KOPT-K1 (cell line): ENCODE data around the gene CLCN3.
A peak's percentile ranks its signal among the peaks of the same experiment; 100 is the strongest.

ENCODE experiments used
- H3K27ac ChIP-seq: fragments of 200-600 bp; sonication (generic); 2 replicates; pipeline ENCODE4 v1.5.1; 2016; ENCODE audit warnings: antibody characterized with exemption, mild to moderate bottlenecking, low read depth, low read length; ENCODE audit not compliant: poor library complexity, severe bottlenecking
- H3K36me3 ChIP-seq: fragments of 200-600 bp; sonication (generic); 2 replicates; pipeline ENCODE4 v1.5.1; 2017; ENCODE audit warnings: antibody characterized with exemption, mild to moderate bottlenecking, low read length, moderate library complexity; ENCODE audit not compliant: insufficient read depth
- H3K9me3 ChIP-seq: fragments of 200-600 bp; sonication (generic); 2 replicates; pipeline ENCODE4 v1.5.1; 2017; ENCODE audit warnings: antibody characterized with exemption, low read length, mild to moderate bottlenecking; ENCODE audit not compliant: insufficient read depth, poor library complexity, severe bottlenecking

CLCN3 gene

DNA sequence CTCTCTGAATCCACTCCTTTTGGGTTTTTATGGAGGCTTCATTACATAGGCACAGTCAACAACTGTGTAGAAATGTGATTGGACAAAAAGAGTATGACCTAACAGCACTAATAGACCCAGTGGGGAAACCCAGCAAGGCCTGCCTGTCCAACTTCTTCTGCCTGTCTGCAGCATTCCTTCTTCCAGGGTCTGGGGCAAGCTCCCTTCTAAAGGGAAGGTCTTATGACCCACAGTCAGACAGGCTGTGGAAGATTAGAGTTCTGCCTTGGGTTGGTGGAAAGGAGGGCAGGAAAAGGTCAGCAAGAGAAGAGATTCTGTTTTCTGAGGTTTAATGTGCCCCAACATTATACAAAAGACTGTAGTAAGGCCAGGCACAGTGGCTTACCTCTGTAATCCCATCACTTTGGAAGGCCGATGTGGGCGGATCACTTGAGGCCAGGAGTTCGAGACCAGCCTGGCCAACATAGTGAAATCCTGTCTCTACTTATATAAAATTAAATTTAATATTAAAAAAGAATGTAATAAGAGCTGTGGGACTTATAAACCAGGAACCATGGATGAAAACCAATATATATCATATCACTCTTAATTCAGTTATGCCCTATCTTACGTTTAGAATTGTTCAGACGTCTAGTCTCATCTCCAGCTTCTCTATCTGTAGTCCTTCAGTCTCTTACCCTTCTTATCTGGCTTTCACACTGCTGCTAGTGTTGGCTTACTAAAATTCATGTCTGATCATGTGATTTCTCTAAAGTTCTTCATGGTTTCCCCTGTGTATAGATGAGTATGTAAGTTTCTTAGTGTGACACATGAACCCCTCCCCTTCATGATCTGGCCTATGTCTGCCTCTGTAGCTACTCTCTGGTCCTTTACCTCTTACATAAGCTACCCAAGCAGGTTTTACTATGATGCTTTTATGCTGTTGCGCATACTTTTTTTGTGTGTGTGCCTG is 6.2 kb downstream of the CLCN3 start:
- Histone ChIP-seq H3K36me3 (no peaks in the 10 kb centered on the region), H3K27ac (peak overlapping the region; percentile 13), H3K9me3 (no peaks in the 10 kb centered on the region)

DNA sequence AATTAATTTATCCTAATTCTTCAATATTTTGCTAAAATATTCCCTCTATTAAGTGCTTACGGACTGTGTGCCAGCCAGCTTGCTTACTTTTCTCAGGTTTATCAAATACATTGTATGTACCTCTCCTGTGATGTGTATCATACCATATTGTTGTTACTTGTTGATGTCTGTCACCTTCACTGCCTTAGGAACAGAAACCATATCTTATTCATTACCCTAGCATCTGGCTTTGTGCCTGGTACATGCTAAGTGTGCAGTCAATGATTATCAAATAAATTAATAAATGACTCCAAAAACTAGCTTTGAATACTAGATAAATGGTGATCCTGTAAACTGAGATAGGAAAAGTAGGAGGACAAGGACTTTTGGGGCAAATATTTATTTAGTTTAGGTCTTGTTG is 6.9 kb downstream of the CLCN3 start:
- peak overlapping the region; percentile 12 for H3K27ac ChIP-seq
- no peaks in the 10 kb centered on the region for H3K36me3 ChIP-seq
- no peaks in the 10 kb centered on the region for H3K9me3 ChIP-seq

DNA sequence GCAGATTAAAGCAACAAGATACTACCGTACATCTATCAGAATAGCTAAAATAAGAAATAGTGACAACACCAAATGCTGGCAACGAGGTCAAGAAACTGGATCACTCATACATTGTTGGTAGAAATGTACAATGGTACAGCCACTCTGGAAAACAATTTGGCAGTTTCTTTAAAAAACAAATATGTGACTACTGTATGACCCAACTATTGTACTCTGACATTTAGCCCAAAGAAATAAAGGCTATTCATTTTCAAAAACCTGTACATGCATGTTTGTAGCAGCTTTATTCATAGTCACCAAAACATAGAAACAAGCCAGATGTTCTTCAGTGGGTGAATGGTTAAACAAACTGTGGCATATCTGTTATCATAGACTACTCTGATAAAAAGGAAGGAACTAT is 8.2 kb downstream of the CLCN3 start:
- H3K9me3 ChIP-seq = no peaks in the 10 kb centered on the region
- peak overlapping the region; percentile 87 for H3K27ac ChIP-seq
- no peaks in the 10 kb centered on the region for H3K36me3 ChIP-seq

DNA sequence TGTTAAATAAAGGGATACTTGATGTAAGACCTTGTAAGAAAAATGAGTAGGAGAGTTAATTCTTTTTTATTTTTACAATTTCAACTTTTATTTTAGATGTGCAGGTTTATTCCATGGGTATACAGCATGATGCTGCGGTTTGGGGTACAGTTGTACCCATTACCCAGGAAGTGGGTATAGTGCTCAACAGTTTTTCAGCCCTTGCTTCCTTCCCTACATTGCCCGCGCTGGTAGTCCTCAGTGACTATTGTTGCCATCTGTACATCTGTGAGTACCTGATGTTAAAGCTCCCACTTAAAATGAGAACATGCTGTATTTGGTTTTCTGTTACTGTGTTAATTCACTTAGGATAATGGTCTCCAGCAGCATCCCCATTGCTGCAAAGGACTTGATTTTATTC is 9.7 kb downstream of the CLCN3 start:
- Histone ChIP-seq H3K36me3 (no peaks in the 10 kb centered on the region), H3K9me3 (no peaks in the 10 kb centered on the region), H3K27ac (peak overlapping the region; percentile 87)

DNA sequence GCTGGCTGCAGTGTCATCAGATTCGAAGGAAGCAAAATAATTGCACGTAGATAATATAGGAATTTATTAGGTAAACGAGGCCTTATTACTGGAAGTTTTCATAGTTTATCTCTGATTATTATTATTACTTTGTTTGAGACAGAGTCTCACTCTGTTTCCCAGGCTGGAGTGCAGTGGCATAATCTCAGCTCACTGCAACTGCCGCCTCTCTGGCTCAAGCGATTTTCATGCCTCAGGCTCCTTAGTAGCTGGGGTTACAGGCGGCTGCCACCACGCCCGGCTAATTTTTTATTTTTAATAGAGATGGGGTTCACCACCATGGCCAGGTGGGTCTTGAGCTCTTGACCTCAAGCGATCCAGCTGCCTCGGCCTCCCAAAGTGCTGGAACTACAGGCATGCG is 12.5 kb downstream of the CLCN3 start:
- peaks cover 8% of the 10 kb centered on the region for H3K36me3 ChIP-seq
- H3K27ac ChIP-seq = no peak overlapping the region
- H3K9me3 ChIP-seq = no peaks in the 10 kb centered on the region

DNA sequence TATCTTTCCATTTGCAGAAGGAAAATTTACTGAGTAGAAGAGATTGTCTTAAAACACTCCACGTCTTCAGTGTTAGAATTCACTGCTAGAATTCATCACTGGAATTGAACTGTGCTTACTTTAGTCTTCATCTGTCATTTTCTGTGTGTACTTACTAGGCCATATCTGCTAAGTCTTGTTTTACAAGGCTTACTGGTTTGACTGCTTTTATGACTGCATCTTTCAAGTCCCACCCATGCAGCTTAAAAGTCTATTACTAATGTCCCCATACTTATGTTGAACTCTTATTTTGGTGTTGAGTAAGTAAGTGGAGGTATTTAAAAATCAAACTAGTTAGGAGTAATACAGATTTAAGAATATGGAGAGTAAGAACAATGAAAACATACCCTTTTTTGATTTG is 14.6 kb downstream of the CLCN3 start:
- Histone ChIP-seq H3K36me3 (peaks cover 26% of the 10 kb centered on the region), H3K9me3 (no peaks in the 10 kb centered on the region), H3K27ac (peak overlapping the region; percentile 1)

DNA sequence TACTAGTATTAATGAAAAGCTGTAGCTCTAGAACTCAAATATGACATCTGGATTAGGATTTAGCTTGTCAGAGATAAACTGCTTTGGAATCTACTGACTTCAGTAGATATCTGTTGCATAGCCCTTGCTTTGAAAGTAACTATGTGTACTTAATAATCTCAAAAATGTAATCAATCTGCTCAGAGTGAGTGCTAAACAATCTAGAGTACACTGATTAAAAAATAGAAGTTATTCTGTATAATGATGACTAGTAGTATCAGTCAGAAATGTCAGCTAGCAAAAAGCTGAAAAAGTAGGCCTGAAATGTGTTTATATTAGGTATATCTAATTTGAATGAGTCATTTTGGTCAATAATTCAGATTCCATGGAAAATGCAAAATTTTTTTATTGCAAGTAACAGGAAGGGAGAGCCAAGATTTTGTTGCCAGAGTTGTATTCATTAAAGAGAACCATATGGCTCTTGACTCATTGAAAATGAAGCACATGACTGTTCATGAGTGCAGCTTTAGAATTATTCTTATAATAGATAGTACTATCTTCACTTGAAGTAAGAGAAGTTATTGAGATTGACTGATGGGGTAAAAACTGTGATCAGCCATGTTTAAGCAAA is 20.0 kb downstream of the CLCN3 start:
- Histone ChIP-seq H3K9me3 (no peaks in the 10 kb centered on the region), H3K27ac (no peak overlapping the region), H3K36me3 (peaks cover 58% of the 10 kb centered on the region)

DNA sequence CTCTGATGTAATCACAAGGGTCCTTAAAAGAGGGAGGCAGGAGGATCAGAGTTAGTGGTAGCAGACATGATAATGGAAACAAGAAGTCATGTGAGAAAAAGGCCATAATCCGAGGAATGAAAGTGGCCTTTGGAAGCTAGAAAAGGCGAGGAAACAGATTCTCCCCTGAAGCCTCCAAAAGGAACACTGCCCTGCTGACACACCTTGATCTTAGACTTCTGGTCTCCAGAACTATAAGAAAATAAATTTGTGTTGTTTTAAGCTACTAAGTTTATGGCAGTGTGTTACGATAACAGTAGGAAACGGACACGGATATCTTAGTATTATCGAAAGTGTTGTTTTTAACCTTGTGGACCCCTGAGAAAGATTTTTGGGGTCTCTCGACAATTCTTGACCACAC is 24.4 kb downstream of the CLCN3 start:
- Histone ChIP-seq H3K36me3 (peaks cover 40% of the 10 kb centered on the region), H3K9me3 (no peaks in the 10 kb centered on the region), H3K27ac (no peak overlapping the region)

DNA sequence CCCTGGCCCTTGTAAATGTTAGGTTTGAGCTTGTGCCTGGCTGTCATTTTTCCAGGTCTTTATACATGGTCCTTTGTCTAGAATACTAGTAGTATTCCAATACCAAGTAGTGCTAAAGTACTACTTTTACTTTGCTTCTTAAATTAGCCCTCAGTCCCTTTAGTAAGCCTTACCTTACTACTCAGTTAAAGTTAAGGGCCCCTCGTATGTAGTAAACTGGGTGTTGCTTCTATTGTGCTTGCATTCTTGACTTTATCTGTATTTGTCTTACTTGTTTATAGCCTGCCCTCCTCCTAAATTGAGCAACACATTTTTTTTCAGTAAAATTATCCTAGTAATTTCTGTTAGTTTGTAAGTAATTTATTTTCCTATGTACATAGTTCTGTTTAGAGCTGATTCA is 25.2 kb downstream of the CLCN3 start:
- Histone ChIP-seq H3K9me3 (no peaks in the 10 kb centered on the region), H3K27ac (no peak overlapping the region), H3K36me3 (peaks cover 34% of the 10 kb centered on the region)

DNA sequence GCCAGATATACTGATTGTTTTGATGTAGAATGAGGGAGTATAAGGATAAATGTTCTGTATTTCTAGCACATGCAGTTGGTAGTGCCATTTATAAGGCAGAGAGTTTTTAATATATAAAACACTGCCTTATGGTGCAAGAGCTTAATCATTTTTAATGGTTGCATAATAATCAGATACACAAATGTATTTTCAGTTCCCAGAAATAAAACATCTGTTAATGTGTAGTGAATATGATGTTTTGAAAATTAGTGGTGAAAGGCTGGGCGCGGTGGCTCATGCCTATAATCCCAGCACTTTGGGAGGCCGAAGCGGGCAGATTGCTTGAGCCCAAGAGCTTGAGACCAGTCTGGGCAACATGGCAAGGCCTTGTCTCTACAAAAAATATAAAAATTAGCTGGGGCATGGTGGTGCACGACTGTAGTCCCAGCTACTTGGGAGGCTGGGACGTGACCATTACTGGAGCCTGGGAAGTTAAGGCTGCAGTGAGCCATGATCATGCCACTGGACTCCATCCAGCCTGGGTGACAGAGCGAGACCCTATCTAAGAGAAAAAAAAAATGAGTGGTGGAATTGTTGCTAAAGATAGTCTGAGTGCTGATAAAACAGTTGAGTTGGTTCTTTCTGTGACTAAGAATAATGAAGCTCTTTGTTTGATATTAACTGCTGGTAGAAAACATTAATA is 29.3 kb downstream of the CLCN3 start:
- Histone ChIP-seq H3K36me3 (peaks cover 14% of the 10 kb centered on the region), H3K27ac (no peak overlapping the region), H3K9me3 (no peaks in the 10 kb centered on the region)

DNA sequence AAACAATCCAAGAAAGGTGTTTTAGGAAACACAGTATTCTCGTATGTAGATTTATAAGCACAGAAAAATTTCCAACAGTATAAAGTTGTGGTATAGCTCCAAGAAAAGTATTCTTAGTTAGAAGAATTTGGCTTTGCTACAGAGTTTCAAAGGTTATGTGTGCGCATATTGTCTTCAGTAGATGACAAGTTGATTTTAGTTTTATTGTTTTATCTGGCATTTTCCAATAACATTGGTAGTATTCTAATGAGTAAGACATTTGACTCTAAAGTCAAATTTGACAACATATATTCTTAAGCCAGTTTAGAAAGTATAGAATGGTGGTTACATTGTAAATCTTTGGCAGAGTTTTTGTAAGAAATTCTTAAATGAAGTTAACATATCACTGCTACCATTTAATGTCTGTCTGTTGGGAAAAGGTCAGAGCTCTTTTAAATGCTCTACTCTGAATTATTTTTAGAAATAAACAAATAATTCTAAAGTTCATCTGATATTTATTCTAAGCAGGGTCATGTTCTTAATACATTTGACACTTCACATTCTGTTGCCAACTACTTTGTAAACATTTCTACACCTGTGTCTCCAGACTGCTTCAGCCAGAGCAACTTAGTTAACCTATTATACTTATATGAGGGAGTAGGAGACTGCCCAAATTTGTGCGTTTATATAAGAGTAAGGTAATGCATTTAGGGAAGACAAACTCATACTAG is 30.0 kb downstream of the CLCN3 start:
- Histone ChIP-seq H3K9me3 (no peaks in the 10 kb centered on the region), H3K36me3 (0 out of 2 replicates have a peak, but pooled peaks cover 7% of the 10 kb centered on the region), H3K27ac (no peak overlapping the region)

DNA sequence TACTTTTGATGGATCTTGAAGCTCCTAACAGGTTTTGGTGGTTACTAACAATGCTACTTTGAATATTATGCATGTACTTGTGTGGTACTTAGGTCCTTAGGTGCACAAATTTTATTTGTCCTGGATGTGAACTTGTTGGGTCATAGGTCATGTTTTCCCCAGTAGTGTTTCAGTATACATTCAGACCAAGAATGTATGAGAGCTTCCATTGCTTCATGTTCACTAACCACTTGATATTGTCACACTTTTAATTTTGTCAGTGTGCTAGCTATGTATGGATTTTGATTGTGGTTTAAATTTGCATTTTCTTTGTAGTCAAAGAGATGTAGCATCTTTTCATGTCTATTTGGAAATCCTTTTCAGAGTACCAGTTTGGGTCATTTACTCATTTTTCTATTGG is 32.2 kb downstream of the CLCN3 start:
- Histone ChIP-seq H3K36me3 (no peaks in the 10 kb centered on the region), H3K9me3 (no peaks in the 10 kb centered on the region), H3K27ac (no peak overlapping the region)

DNA sequence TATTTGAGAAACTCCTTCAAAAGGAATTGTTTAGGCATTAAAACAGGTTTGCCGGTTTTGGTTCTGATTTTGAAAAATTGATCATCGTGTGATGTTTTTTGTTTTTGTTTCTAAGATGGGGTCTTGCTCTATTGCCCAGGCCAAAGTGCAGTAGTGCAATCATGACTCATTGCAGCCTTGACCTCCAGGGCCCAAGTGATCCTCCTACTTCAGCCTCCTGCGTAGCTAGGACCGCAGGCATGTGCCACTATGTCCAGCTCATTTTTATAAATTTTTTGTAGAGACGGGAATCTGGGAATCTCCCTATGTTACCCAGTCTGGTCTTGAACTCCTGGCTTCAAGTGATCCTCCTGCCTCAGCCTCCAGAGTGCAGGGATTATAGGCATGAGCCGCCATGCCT is 35.0 kb downstream of the CLCN3 start:
- Histone ChIP-seq H3K27ac (no peak overlapping the region), H3K36me3 (no peaks in the 10 kb centered on the region), H3K9me3 (no peaks in the 10 kb centered on the region)

DNA sequence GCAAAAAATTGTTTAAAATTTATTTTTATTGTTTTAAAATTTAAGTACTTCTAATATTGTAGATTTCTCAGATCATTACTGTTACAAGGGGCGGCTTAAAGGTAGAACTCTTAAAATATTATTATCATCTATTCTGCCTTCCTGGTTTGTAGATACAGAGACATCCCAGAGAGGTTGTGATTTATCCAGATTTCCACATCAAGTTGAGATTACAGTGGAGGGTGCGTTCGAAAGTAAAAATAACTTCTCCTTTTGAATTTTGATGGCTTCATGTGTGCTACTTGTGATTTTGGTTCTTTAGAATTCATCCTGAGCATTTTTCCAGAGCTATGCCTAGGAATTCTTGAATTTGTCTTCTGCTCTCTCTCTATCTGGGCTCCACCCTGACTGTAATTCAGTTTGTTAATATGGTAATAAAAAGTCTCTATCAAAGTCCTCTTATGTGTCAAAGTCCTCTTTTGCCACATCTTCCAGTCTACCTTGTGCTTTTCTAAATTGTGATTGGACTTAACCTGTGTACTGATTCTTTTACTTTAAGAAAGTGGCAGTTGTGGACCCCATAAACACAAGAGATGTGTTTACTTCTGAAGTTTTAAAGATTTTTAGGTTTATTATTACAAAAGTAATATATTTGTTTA is 37.2 kb downstream of the CLCN3 start:
- H3K27ac ChIP-seq = no peak overlapping the region
- no peaks in the 10 kb centered on the region for H3K9me3 ChIP-seq
- H3K36me3 ChIP-seq = no peaks in the 10 kb centered on the region
